Kidney tubule cell (primary cell): Measurements from ENCODE around the gene DGUOK.

Experiments used
- DNase-seq: peaks from one replicate; pipeline ENCODE4 v3.0.0-alpha.2; 2018; ENCODE audit warnings: low spot score

The DGUOK gene

DNA sequence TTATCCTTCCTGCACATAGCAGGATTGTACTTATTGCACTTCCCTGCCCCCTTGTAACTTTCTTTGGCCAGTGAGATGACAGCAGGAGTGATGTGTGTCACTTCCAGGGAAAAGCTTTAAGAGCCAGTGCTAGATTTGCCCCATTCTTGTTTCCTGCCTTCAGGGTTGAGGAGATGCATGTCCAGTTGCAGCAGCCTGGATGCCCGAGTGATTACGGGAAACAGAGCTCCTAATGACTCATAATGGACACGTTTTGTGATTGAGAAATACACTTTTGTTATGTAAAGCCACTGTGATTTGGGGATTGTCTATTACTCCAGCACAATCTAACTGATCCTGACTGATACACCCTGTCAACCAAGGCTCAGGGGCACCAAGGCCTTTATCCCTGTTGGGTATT is 53.0 kb downstream of the DGUOK start:
- peak; percentile 90 for DNase-seq

DNA sequence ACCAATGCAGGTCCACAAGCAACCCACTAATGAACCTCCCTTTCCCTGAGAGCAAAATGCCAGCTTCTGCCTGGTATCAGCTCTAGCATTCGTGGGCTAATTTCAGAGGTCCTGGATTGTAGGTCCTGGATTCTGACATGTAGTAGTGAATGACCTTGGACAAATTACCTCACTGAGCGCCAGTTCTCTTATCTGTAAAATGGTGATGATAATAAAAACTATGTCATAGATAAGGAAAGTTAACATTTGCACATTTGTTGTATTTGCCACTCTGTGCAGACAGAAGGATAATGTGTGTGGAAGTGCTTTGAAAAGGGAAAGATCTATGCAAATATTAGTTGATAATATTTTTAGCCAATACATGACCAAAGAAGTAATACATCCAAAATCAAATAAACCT is 53.9 kb downstream of the DGUOK start:
- DNase-seq: no peak

DNA sequence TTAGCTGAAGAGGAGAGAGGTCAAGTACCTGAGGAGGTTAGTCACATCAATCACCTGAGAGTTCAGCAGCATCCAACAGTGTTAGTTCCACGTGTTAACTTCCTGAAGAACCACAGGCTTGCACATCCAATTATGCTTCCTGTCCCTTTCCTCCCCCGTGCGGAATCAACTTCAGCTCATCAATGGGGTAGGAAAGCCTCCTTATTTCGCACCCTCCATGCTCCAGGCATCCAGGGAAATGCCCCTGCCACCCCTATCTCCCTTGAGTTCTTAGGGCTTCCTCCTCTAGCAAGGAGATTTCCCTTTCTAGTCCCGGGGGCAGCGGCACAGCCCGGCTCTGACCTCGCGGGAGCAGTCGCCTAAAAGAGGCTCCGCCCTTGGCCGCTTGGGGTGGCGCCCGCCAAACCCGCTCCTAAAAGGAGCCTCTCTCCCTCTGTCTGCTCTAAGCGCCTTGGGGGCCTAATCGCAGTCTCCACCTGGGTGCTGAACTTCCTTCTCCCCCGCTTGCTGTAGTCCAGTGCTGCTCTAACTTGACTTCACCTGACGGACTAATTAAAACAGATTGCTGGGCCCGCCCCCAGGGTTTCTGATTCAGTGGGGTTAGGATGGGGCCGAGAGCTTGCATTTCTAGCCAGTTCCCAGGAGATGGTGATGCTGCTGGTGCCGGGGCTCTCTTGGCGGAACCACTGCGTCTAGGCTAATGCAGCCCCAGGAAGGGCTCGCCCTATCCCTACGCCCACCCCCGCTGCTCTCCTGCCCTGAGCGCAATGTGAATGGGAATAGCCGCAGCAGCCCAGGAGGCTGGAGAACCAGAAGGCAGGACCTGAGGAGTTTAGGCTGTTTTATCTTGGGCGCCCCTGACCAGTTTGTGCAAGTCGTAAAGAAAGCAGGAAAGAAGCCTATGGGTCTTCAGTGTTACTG is 54.7 kb downstream of the DGUOK start:
- peak; percentile 61 for DNase-seq

DNA sequence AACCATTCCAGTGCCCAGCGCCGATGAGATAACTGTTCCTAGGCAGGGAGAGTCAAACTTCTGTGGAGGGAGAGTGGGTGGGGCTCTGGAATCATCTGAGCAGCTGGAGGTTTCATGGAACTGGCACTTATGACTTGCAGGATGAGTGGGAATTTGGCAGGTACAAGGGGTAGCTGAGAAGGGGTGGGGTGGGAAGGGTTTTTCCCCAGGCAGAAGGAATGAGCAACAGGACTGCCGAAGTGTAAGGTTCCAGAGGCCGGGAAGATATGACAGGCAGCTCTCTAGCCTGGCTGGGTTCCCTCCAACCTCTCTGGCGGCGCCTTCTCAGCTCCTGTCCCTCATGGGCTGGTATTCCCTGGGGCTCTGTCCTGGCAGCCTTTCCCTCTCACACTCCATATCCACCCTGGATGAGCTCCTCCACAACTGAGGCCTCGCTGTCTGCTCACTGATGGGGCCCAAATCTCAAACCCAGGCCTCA is 55.5 kb downstream of the DGUOK start:
- peak; percentile 76 for DNase-seq

DNA sequence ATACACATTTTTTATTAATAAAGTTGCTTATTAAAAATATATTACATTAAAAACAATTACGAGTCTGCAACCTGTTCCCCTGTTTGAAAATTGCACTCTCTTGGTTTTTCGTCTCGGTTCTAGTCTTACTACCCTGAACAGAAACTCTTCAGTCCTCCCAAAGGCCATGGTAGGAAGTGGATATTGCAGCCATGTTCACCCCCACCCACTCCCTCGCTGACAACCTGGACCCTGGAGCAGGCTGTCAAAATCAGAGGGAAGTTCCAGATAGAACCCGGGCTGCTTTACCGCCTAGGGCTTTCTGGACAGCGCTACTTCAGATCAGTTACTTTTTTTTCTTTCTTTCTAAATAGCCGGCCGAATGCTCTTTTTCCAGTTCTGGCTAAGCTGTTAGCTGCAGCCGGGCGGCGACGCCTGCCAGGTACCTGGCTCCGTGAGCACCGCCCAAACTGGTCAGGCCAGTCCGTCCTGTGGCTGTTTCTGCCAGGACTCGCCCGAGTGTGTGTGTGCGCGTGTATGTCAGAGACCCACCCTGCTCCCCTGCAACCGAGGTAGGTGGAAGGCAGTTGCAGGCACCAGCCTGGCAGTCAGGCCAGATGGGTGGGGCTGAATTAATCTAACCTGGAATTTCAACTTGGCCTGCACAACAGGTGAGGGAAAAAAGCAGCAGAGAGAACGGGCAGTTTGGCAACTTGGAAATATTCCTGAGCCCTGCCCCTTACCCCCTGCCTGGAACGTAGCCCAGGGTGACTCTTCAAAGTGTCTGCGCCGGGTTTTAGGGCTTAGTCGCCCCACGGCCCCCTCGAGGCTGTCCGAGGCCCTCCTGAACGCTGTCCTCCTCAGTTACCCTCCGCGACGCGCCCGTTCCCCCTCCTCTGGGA is 56.9 kb downstream of the DGUOK start:
- DNase-seq: peak; percentile 87

DNA sequence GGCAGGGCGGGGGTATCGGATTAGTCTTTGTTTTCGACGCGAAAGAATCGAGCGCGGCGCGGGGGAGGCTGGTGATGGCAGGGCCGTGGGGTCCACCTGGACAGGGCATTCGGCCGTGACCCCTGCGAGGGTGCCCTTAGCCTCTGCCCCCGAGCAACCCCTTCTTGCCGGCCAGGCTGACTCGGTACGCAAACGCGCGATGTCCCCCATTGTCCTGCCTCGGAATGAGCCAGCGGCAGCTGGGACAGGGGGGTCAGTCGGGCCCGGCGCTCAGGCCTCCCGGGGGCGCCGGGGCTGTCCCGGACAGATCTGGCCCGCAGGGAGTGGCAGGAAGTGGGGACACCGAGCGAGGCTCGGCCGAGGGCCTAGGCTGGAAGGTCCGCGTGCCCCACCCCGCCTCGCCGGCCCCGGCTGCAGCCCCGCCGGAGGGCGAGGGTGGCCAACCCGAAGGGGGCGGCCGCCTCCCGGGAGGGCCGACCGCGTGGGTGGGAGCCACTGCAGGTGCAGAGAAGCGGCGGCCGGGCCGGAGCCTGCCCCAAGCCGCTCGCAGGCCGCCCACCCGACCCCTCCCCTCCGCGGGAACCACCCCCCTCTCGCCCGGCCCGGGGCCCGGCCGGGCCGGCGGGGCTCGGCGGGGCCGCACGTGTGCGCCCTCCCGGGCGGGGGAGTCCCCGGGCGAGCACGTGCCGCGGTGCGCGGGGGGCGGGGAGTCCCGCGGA is 57.7 kb downstream of the DGUOK start, which contains the start of gene TET3:
Gene TET3, plus strand, starts transcription at position 708 of the 719 bp plus-strand sequence. CDS start 1,494 bp downstream, outside the sequence.
- DNase-seq: peak; percentile 58

DNA sequence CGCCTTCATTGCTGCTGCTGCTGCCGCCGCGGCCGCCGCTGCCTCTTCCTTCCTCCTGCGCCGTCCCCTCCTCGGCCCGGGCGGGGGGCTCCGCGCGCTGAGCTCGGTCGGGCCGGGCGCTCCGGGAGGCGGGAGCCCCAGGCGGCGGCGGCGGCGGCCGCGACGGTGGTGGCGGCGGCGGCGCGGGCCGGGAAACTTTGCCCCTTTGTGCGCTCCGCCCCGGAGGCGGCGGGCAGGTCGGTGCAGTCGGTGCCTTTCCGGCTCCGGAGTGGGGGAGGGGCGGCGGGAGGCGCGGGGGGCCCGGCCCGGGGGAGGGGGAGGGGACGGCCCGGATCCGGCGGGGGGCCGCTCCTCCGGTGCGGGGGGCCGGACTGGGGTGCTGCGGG is 58.2 kb downstream of the DGUOK start:
- peak; percentile 43 for DNase-seq

DNA sequence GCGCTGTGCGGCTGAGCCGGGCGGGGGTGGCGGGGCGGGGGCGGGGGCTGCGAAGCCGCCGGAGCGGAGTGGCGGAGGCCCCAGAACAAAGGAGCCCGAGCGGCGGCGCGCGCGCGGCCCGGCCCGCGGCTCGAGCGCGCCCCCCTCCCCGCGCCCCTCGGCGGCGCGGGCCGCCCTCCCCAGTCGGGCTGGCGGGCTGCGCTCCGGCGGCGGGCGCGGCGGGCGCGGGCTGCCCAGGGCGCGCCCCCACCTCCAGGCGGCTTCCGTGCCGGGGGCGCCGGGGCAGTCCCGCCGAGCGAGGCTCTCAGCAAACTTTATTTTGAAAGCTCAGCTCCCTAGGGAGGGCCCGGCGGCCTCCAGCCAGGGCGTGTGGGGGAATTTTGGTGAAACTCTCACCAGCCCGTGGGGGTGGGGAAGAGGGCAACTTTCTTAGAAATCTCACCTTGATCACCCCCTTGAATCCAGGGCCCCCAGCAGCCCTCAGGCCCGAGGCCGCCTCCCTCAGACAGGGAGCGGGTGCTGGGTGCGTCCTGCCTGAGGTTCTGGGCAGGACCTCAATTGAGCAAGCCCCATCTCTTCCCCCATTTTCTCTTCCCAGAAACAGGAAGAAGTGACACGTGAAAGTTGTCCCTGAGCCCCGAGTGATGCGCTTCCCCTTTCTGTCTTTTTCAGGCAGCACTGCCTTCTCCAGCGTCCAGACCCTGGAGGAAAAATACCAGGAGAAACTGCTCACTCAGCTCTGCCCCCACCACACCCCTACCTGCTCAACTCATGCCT is 58.8 kb downstream of the DGUOK start:
- DNase-seq: peak; percentile 35

DNA sequence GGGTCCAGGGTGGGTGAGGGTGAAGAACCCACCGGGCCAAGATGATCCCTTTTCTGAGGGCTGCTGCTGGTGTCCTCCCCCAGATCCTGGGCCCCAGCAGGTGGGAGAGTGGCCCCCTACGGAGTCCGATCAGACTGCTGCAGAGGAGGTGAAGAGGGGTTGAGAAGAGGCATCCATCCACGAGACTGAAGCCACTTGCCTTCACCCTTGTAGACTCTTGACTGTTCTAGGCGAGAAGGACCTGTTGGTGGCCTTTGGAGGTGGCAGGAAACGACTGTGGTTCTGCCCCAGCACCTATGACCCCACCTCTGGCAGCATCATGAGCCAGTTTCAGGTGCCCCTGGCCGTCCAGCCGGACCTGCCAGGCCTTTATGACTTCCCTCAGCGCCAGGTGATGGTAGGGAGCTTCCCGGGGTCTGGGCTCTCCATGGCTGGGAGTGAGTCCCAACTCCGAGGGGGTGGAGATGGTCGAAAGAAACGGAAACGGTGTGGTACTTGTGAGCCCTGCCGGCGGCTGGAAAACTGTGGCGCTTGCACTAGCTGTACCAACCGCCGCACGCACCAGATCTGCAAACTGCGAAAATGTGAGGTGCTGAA is 59.5 kb downstream of the DGUOK start:
- DNase-seq: no peak

DNA sequence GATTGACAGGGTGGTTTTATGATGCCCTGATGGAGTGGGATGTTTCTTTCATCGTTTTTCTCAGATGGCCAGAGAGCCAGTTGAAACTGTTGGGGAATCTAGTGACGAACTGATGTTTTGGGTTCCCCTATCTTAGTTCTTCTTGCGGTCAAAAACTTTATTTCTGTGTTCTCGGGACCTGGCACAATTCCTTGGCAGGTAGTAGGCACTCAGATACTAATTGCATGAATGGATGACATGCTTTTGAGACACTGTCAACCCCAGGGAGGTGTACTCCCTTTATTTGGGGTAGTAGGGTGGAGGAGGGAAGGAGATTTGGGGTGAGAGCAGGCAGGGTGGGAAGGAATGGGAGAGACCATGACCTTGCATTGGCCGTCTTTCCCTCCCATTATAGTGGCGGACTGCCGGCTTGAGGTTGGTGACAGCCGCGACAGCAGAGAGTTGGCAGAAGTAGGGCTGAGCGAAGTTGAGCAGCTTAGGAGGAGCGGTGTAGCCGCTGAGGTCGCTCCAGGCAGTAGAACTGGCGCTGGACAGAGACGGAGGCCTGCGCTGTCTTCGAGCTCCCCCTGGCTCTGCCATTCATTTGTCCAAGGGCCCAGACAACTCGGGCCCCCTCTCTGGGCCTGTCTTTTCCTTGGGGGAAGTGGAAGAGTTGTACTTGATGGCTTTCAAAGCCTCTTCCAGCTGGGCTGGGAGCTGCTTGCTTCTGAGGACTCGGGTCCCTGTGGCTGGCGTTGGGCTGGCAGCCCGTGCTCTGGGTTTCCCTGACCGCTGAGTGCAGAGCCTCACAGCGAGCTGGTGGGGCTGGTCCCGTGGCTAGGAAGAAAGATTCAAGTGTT is 60.6 kb downstream of the DGUOK start:
- DNase-seq: peak; percentile 38

DNA sequence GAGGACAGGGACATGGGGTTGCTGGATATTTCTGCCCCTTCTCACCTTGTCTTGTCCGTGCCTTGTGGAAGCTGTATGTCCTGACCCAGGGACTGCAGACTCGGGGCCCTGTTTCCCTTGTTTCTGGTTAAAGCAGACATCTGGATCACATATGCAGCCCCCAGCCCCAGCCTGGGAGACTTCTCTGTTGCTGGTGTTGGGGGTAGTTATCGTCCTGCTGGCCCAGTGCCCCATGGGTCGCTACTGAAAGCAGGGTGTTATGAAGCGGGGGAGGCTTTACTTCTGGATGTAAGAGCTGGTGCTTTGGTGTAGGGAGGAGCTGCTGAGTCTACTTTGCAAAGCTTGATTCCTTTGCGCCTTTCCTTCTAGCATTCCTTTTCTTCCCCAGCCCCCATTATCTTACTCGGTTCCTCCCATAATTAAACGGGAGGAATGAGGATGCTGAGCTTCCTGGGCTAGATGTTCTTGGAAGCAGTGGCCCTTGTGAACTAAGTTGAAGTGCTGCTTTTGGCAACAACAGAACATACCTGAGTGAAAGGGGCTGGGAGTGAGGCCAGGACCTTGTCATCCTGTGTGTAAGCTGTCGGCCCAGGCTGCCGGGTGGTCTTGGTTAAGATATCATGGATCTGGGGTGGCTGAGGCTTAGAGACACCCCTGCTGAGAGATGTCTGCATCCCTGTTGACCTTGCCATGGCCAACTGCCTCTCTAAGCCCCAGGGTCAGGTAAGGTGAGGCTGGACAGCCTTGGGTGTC is 61.4 kb downstream of the DGUOK start:
- no peak for DNase-seq

DNA sequence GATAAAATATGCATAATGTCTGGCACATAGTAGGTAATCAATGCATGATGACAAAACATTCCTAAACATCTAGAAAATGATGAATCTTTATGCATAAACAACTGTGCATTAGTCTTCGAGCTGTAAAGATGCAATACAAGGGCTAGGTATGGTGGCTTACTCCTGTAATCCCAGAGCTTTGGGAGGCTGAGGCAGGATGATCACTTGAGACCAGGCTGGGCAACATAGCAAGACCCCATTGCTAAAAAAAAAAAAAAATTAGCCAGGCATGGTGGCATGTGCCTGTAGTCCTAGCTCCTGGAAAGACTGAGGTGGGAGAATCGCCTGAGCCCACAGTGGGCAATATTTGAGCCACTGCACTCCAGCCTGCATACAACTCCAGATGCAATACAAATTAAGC is 63.3 kb downstream of the DGUOK start:
- no peak for DNase-seq

DNA sequence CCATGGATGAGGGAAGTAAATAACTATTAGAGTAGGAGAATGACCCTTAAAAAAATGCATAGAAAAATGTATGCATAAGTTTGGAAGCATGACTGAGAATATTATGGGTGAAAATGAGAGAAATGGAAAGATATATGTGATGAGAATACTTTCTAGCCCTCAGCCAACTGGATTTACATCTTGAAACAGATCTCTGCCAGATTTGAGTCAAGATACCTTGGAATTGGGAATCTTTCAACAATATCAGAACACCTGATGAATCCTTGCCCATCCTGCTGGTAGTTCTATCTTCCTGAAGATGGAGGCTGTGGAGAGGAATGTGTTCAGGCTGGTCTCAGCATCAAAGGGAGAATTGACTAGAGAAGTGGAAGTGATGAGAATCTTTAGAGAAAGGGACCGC is 63.9 kb downstream of the DGUOK start:
- DNase-seq: no peak

DNA sequence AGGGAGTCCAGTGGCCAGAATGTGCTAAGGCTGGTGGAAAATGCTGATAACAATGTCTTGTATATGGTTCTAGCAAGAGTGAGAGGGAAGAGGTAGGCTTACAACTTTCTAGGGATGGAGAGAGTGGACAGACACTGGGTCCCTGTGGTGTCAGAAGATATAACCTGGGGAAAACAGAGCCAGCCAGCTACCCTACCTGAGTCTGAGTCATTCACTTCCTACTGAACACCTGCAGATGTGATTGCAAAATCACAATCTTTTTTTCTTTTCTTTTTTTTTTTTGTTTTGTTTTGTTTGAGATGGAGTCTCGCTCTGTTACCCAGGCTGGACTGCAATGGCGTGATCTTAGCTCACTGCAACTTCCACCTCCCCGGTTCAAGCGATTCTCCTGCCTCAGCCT is 65.4 kb downstream of the DGUOK start:
- no peak for DNase-seq

DNA sequence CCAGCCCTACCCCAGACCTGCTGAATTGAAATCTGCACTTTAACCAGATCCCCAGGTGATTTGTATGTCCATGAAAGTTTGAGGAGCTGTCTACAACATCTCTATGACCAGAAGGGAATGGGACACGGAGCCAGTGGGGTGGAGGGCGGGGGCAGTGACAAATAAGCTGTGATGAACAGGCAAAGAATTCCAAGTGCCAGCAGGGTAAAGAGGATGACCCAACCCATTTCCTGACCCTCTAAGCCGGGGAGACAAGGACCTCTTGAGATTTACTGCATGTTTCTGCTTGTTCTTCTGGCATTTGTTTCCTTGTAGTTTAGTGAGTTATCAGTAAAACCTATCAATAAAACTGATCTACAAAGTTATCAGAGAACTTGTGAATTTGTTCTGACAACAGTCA is 66.7 kb downstream of the DGUOK start:
- DNase-seq: peak; percentile 30

DNA sequence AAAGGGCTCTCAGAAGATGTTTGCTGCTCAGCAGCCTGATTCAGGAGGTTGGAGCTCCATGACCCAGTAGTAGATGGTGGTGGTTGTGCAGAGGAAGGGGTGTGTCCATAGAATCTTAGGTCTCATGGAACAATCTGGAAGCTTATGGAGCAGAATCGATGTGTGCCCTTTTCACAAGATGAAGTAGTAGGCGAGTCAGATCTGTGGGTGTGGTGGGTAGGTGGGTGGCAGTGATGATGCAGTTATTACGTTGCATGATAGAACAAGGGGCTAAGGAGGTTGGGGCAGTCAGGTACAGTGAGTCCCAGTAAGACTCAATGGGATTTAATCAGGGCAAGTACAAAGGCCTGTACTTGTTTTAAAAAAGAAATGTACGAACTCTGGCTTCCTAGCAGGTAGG is 67.1 kb downstream of the DGUOK start:
- no peak for DNase-seq

DNA sequence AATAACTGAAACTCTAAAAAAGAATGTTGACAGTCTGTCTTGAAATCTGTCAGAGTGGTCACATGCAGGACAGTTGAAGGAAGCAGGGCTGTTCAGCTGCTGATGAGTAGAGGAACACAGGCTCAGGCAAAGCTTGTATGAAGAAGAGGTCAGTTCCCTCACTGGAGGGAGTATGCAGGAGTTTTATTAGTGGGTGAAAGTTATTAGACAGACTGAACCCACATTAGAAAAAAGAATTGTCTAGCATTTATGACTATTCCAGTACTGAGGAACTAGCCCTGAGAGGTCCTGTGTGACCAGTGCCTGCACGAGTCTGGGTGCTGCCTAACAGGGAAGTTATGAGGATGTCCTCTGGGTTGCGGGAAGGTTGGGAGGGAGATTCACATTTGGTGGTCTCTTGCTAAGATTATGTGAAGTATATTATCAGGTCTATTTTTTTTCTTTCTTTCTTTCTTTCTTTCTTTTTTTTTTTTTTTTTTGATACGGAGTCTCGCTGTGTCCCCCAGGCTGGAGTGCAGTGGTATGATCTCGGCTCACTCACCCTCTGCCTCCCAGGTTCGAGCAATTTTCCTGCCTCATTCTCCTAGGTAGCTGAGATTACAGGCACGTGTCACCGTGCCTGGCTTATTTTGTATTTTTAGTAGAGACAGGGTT is 67.6 kb downstream of the DGUOK start:
- no peak for DNase-seq

DNA sequence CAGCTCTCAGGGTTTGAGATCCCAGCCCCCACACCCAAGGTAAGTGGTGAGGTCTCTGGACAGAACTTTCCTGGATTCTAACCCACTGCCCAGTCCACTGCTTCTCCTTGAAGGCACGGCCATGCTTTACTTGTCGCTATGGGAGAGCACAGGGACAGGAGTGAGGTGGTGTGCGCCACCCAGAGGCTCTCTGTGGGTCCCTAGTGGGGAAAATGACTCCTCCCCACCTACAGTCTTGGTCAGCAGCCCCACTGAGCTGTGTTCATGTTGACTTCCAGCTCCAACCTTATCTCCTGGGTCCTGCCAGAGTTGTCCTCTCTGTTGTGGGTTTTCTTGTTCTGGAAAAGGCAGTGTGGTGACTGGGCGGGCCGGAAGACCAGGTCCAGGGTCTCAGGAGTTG is 69.1 kb downstream of the DGUOK start:
- no peak for DNase-seq

DNA sequence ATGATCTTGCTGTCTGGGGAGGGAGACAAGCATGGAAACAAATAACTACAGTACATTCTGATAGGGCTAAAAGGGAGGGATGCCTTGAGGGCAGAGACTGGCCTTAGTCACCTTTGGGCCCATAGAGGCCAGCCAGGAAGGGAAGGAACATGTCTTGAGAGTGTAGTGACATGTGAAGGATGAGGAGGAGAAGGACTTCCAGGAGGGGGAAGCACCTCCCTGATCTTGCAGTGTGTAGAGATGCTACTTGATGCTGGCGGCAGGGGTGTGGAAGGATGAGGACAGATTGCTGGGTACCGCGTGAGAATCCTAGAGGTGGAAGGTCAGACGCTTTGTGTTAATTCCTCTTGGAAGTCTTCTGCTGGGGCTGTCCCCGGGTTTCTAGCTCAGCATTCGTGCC is 71.1 kb downstream of the DGUOK start:
- no peak for DNase-seq
